HepG2 (cell line): ENCODE data around the gene HRC. TPM values are rescaled to one million over a fixed set of nuclear protein-coding genes. Genes with fewer than 3 reads are reported as not detected.

ENCODE experiments used
- AGO2 ChIP-seq: fragments of 200-400 bp; formaldehyde crosslinking; optimal IDR thresholded peaks from 2 replicates; pipeline ENCODE3; 2017; ENCODE audit warnings: mild to moderate bottlenecking, low read depth, low read length, moderate library complexity
- ATF7 ChIP-seq, 2 experiments: fragments of 450-650 bp in 1 of 2; sonication (generic) in 1 of 2; formaldehyde crosslinking in 1 of 2; IDR thresholded peaks; 2 replicates each; pipeline versions ENCODE4 v1.4.0 to v1.6.1; 2016 to 2020; ENCODE audit warnings: antibody characterized with exemption in 1 of 2, mild to moderate bottlenecking in 1 of 2, missing genetic modification reagents in 1 of 2
- BRCA1 ChIP-seq: sonication (generic); formaldehyde crosslinking; IDR thresholded peaks from 2 replicates; pipeline ENCODE4 v1.4.0; 2020; ENCODE audit warnings: missing genetic modification reagents
- DR1 ChIP-seq: sonication (generic); formaldehyde crosslinking; IDR thresholded peaks from 2 replicates; pipeline ENCODE4 v1.8.0; 2021; ENCODE audit warnings: mild to moderate bottlenecking, missing genetic modification reagents, inconsistent platforms
- ELK4 ChIP-seq: sonication (generic); formaldehyde crosslinking; IDR thresholded peaks from 2 replicates; pipeline ENCODE4 v1.9.0; 2021; ENCODE audit warnings: missing genetic modification reagents, borderline replicate concordance
- GABPB1 ChIP-seq: IDR thresholded peaks from 2 replicates; pipeline ENCODE4 v1.6.1; 2016; ENCODE audit warnings: mild to moderate bottlenecking, missing genetic modification reagents, moderate library complexity, missing compliant biosample characterization
- JARID2 ChIP-seq: sonication (generic); formaldehyde crosslinking; IDR thresholded peaks from 2 replicates; pipeline ENCODE4 v1.8.1; 2023; ENCODE audit warnings: missing genetic modification reagents, inconsistent platforms; ENCODE audit not compliant: insufficient replicate concordance
- MEIS1 ChIP-seq: sonication (generic); formaldehyde crosslinking; IDR thresholded peaks from 2 replicates; pipeline ENCODE4 v1.9.0; 2021; ENCODE audit warnings: mild to moderate bottlenecking, missing genetic modification reagents, moderate library complexity, borderline replicate concordance
- MIER2 ChIP-seq: IDR thresholded peaks from 2 replicates; pipeline ENCODE4 v1.6.1; 2016; ENCODE audit warnings: missing biosample characterization, missing genetic modification reagents
- MYNN ChIP-seq: sonication (generic); formaldehyde crosslinking; IDR thresholded peaks from 2 replicates; pipeline ENCODE4 v1.4.0; 2020; ENCODE audit warnings: mild to moderate bottlenecking, low read depth, missing genetic modification reagents
- RAD21 ChIP-seq: fragments of 450-650 bp; formaldehyde crosslinking; IDR thresholded peaks from 2 replicates; pipeline ENCODE4 v1.5.0; 2020; ENCODE audit warnings: mild to moderate bottlenecking
- SALL1 ChIP-seq: sonication (generic); formaldehyde crosslinking; IDR thresholded peaks from 2 replicates; pipeline ENCODE4 v1.8.0; 2022; ENCODE audit warnings: mild to moderate bottlenecking, missing genetic modification reagents
- SALL2 ChIP-seq: sonication (generic); formaldehyde crosslinking; IDR thresholded peaks from 2 replicates; pipeline ENCODE4 v1.8.1; 2023; ENCODE audit warnings: mild to moderate bottlenecking, missing genetic modification reagents, inconsistent platforms
- SATB2 ChIP-seq: sonication (generic); formaldehyde crosslinking; IDR thresholded peaks from 2 replicates; pipeline ENCODE4 v1.5.0; 2020; ENCODE audit warnings: missing genetic modification reagents
- ZBED4 ChIP-seq: sonication (generic); formaldehyde crosslinking; IDR thresholded peaks from 2 replicates; pipeline ENCODE4 v1.4.0; 2020; ENCODE audit warnings: missing genetic modification reagents, borderline replicate concordance
- ZFY ChIP-seq: sonication (generic); formaldehyde crosslinking; IDR thresholded peaks from 2 replicates; pipeline ENCODE4 v1.4.0; 2020; ENCODE audit warnings: missing genetic modification reagents
- ZMYM4 ChIP-seq: sonication (generic); formaldehyde crosslinking; IDR thresholded peaks from 2 replicates; pipeline ENCODE4 v1.8.1; 2023; ENCODE audit warnings: mild to moderate bottlenecking, missing genetic modification reagents
- ZNF263 ChIP-seq: sonication (generic); formaldehyde crosslinking; IDR thresholded peaks from 2 replicates; pipeline ENCODE4 v1.4.0; 2020; ENCODE audit warnings: missing genetic modification reagents
- ZNF343 ChIP-seq: sonication (generic); formaldehyde crosslinking; IDR thresholded peaks from 2 replicates; pipeline ENCODE4 v1.4.0; 2020; ENCODE audit warnings: mild to moderate bottlenecking, missing genetic modification reagents
- ZNF501 ChIP-seq: sonication (generic); formaldehyde crosslinking; IDR thresholded peaks from 2 replicates; pipeline ENCODE4 v1.5.1; 2020; ENCODE audit warnings: mild to moderate bottlenecking, moderate library complexity, missing genetic modification reagents
- ZNF768 ChIP-seq: sonication (generic); formaldehyde crosslinking; IDR thresholded peaks from 2 replicates; pipeline ENCODE4 v1.4.0; 2020; ENCODE audit warnings: missing genetic modification reagents
- ZNF839 ChIP-seq: sonication (generic); formaldehyde crosslinking; IDR thresholded peaks from 2 replicates; pipeline ENCODE4 v1.4.0; 2020; ENCODE audit warnings: missing genetic modification reagents, mild to moderate bottlenecking, borderline replicate concordance
- ZSCAN9 ChIP-seq: IDR thresholded peaks from 2 replicates; pipeline ENCODE4 v1.6.1; 2016; ENCODE audit warnings: borderline replicate concordance
- polyA plus RNA-seq, 8 experiments: library from polyadenylated mRNA; depleted of rRNA in 3 of 8; stranded (reverse) in 7 of 8; unstranded in 1 of 8; fragments of >200 nt; fragmentation: Illumina TruSeq in 4 of 8; extraction: Trizol in 4 of 8; gene quantifications; 2 replicates each; pipeline versions ENCODE4 v1.2.1 to v1.2.3, GENCODE V29; 2011 to 2016; ENCODE audit warnings: low read depth in 4 of 8, missing spikeins in 1 of 8, mixed read lengths in 1 of 8; ENCODE audit not compliant: insufficient read depth in 1 of 8
- total RNA-seq, 5 experiments: library from RNA; depleted of rRNA; stranded (reverse); fragments of >200 nt; fragmentation: Illumina TruSeq; extraction: Trizol; gene quantifications; 2 replicates each; pipeline ENCODE4 v1.2.3, GENCODE V29; 2016; ENCODE audit warnings: low read depth in 1 of 5

The HRC gene
- total and polyA plus RNA-seq, 2 of the 13 experiments (the other 11 are each of a cell fraction or from before 2014, with no cell fraction given) = 3.6 to 15.4 TPM

- TF ChIP-seq MIER2 (CRISPR knock-in tag) (no peak), ZNF501 (CRISPR knock-in tag) (peak; percentile 85; the same call in 1 of the 2 replicates), JARID2 (CRISPR knock-in tag) (peak; percentile 83), MYNN (no peak), ZBED4 (CRISPR knock-in tag) (0 out of 2 replicates have a peak, but pooled peaks have one; percentile 16), SALL2 (CRISPR knock-in tag) (peak; percentile 49; the same call in 1 of the 2 replicates), AGO2 (peak; percentile 38), BRCA1 (0 out of 2 replicates have a peak, but pooled peaks have one; percentile 57), MEIS1 (no peak; the same call in 1 of the 2 replicates), ELK4 (CRISPR knock-in tag) (no peak), ZMYM4 (peak; percentile 74), RAD21 (CRISPR knock-in tag) (no peak; the same call in 1 of the 2 replicates), ZNF839 (no peak), SALL1 (CRISPR knock-in tag) (peak; percentile 68), ATF7 (IDR thresholded peaks at IDR 0.05) (peak; percentile 66), ATF7 (CRISPR knock-in tag; IDR thresholded peaks at IDR 0.05) (peak; percentile 62; the same call in 1 of the 2 replicates), ZNF263 (peak; percentile 86), ZFY (CRISPR knock-in tag) (peak; percentile 68), ZNF343 (0 out of 2 replicates have a peak, but pooled peaks have one; percentile 38), ZNF768 (CRISPR knock-in tag) (peak; percentile 44; the same call in 1 of the 2 replicates), GABPB1 (CRISPR knock-in tag) (peak; percentile 75), SATB2 (CRISPR knock-in tag) (0 out of 2 replicates have a peak, but pooled peaks have one; percentile 27), DR1 (0 out of 2 replicates have a peak, but pooled peaks have one; percentile 8), ZSCAN9 (CRISPR knock-in tag) (peak; percentile 22; the same call in 1 of the 2 replicates)
Observed at GRCh38 chr19:49150106-49150943, 4.9 kb downstream of the HRC start (continued).
